ENCODE results near the gene TP53RK.

Gene TP53RK

GRCh38 chr20:46666818-46667515, 22.3 kb downstream of the TP53RK start:
- no peak for DNase-seq (ENCODE audit: low read depth)
- TF ChIP-seq CTCF (conservative IDR thresholded peaks at IDR 0.05; ENCODE audit: low read length) = no peak
- H3K4me3 ChIP-seq (ENCODE audit: low read length) = no peak overlapping the region

GRCh38 chr20:46666306-46666705, 22.9 kb downstream of the TP53RK start:
- H3K4me3 ChIP-seq (ENCODE audit: low read length) = no peak overlapping the region
- DNase-seq (ENCODE audit: low read depth) = no peak
- TF ChIP-seq CTCF (conservative IDR thresholded peaks at IDR 0.05; ENCODE audit: low read length) = no peak

GRCh38 chr20:46665602-46666001, 23.6 kb downstream of the TP53RK start:
- no peak for DNase-seq (ENCODE audit: low read depth)
- no peak overlapping the region for H3K4me3 ChIP-seq (ENCODE audit: low read length)
- no peak for TF ChIP-seq CTCF (conservative IDR thresholded peaks at IDR 0.05; ENCODE audit: low read length)

GRCh38 chr20:46663531-46663930, 25.7 kb downstream of the TP53RK start:
- no peak overlapping the region for H3K4me3 ChIP-seq (ENCODE audit: low read length)

GRCh38 chr20:46661659-46662058, 27.6 kb downstream of the TP53RK start:
- TF ChIP-seq CTCF (conservative IDR thresholded peaks at IDR 0.05; ENCODE audit: low read length) = no peak
- DNase-seq (ENCODE audit: low read depth) = no peak
- H3K4me3 ChIP-seq (ENCODE audit: low read length) = no peak overlapping the region

More at GRCh38 chr20:46663531-46663930, 25.7 kb downstream of the TP53RK start:
- no peak for TF ChIP-seq CTCF (conservative IDR thresholded peaks at IDR 0.05; ENCODE audit: low read length)
- no peak for DNase-seq (ENCODE audit: low read depth)

- TF ChIP-seq CTCF (conservative IDR thresholded peaks at IDR 0.05; ENCODE audit: low read length) = no peak
These were observed 28.8 kb downstream of the TP53RK start for GRCh38 chr20:46660487-46660886.

GRCh38 chr20:46657618-46658017, 31.6 kb downstream of the TP53RK start:
- no peak for TF ChIP-seq CTCF (conservative IDR thresholded peaks at IDR 0.05; ENCODE audit: low read length)

More at GRCh38 chr20:46660487-46660886, 28.8 kb downstream of the TP53RK start:
- H3K4me3 ChIP-seq (ENCODE audit: low read length) = no peak overlapping the region
- no peak for DNase-seq (ENCODE audit: low read depth)

More at GRCh38 chr20:46657618-46658017, 31.6 kb downstream of the TP53RK start:
- H3K4me3 ChIP-seq (ENCODE audit: low read length) = no peak overlapping the region
- DNase-seq (ENCODE audit: low read depth) = no peak
